Activated CD4-positive, alpha-beta T cell treated with anti-CD3 and anti-CD28 coated beads, Interleukin-2, amount 10 ng/mL, durations not matched to agents 7 days and 5 days (primary cell): ENCODE measurements around the gene PLA2G12A. TPM values are rescaled to one million over a fixed set of nuclear protein-coding genes. Genes with fewer than 3 reads are reported as not detected.

Source experiments
- CTCF ChIA-PET: fragments of 350-600 bp; sonication (Branson Sonifier 250); formaldehyde crosslinking; loops from one replicate; lab custom pipeline; 2021; ENCODE audit warnings: antibody characterized with exemption; lab: Charles Lee
- POLR2A ChIA-PET: fragments of 350-600 bp; sonication (Branson Sonifier 250); formaldehyde crosslinking; loops from one replicate; lab custom pipeline; 2021; ENCODE audit warnings: antibody characterized with exemption; lab: Charles Lee
- DNase-seq: peaks from one replicate; pipeline ENCODE4 v3.0.0-alpha.2; 2020
- H3K27ac Mint-ChIP-seq: one replicate; pipeline ENCODE4 v1.8.0; 2021; ENCODE audit warnings: mild to moderate bottlenecking, moderate library complexity, mixed read lengths
- H3K27me3 Mint-ChIP-seq: one replicate; pipeline ENCODE4 v1.8.0; 2021; ENCODE audit warnings: mixed read lengths
- H3K36me3 Mint-ChIP-seq: one replicate; pipeline ENCODE4 v1.8.0; 2021; ENCODE audit warnings: low read depth, mixed read lengths
- H3K4me1 Mint-ChIP-seq: one replicate; pipeline ENCODE4 v1.8.0; 2021; ENCODE audit warnings: mixed read lengths
- H3K4me3 Mint-ChIP-seq: one replicate; pipeline ENCODE4 v1.8.0; 2021; ENCODE audit warnings: mild to moderate bottlenecking, moderate library complexity, mixed read lengths
- H3K9me3 Mint-ChIP-seq: one replicate; pipeline ENCODE4 v1.8.0; 2021; ENCODE audit warnings: mixed read lengths
- total RNA-seq, 2 experiments: library from RNA; stranded (reverse); gene quantifications; one replicate each; pipeline ENCODE4 v1.2.3, GENCODE V29; 2021

The PLA2G12A gene
- total RNA-seq, 2 experiments from 2014 or later, result 18.7 TPM

DNA sequence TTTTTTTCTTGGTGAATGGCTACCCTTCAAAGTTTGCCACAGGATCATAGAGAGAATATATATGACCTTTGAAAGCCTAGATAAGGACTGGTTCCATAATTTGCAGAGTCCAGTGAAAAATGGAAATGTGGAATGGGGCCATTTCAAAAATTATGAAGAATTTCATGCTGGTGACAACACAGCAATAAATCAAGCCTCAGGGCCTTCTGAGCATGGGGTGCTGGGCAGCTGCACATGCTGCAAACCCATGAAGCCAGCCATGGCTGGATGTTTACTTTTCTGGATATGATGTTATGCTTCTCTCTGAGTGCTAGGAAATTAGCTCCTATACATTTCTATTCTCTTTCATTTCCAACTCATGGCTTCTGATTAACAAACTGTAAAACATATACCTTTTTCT is 16.0 kb upstream of the PLA2G12A start:
- H3K4me3 Mint-ChIP-seq, result no peak overlapping the region
- ChIA-PET POLR2A (no interaction called here), CTCF (no interaction called here)
- H3K36me3 Mint-ChIP-seq, result no peaks in the 10 kb centered on the region
- H3K9me3 Mint-ChIP-seq, result no peaks in the 10 kb centered on the region
- no peak overlapping the region for H3K27ac Mint-ChIP-seq
- no peaks in the 10 kb centered on the region for H3K4me1 Mint-ChIP-seq
- H3K27me3 Mint-ChIP-seq, result peaks cover 15% of the 10 kb centered on the region
- no peak for DNase-seq

GRCh38 chr4:109739547-109739946 is 9.7 kb upstream of the PLA2G12A start:
- DNase-seq, result no peak
- no peaks in the 10 kb centered on the region for H3K4me1 Mint-ChIP-seq
- H3K4me3 Mint-ChIP-seq, result no peak overlapping the region
- H3K27ac Mint-ChIP-seq, result no peak overlapping the region
- H3K36me3 Mint-ChIP-seq, result no peaks in the 10 kb centered on the region
- CTCF ChIA-PET, result interaction anchor here (2.2 kb wide), 1 partner anchor 9 kb away, joined by 7 read pairs; the partner anchor contains the start of gene PLA2G12A
- H3K27me3 Mint-ChIP-seq, result peaks cover 27% of the 10 kb centered on the region
- no peaks in the 10 kb centered on the region for H3K9me3 Mint-ChIP-seq
- POLR2A ChIA-PET, result no interaction called here

GRCh38 chr4:109738104-109738872 is 8.4 kb upstream of the PLA2G12A start:
- H3K27me3 Mint-ChIP-seq, result peaks cover 22% of the 10 kb centered on the region
- no peak overlapping the region for H3K27ac Mint-ChIP-seq
- no peak for DNase-seq
- no peak overlapping the region for H3K4me3 Mint-ChIP-seq
- POLR2A ChIA-PET, result no interaction called here
- no peaks in the 10 kb centered on the region for H3K4me1 Mint-ChIP-seq
- H3K9me3 Mint-ChIP-seq, result no peaks in the 10 kb centered on the region
- CTCF ChIA-PET, result interaction anchor here (1.4 to 2.2 kb wide), 2 partner anchors 8 to 37 kb away, joined by 6 to 7 read pairs; partner anchors contain the start of gene PLA2G12A
- H3K36me3 Mint-ChIP-seq, result no peaks in the 10 kb centered on the region

DNA sequence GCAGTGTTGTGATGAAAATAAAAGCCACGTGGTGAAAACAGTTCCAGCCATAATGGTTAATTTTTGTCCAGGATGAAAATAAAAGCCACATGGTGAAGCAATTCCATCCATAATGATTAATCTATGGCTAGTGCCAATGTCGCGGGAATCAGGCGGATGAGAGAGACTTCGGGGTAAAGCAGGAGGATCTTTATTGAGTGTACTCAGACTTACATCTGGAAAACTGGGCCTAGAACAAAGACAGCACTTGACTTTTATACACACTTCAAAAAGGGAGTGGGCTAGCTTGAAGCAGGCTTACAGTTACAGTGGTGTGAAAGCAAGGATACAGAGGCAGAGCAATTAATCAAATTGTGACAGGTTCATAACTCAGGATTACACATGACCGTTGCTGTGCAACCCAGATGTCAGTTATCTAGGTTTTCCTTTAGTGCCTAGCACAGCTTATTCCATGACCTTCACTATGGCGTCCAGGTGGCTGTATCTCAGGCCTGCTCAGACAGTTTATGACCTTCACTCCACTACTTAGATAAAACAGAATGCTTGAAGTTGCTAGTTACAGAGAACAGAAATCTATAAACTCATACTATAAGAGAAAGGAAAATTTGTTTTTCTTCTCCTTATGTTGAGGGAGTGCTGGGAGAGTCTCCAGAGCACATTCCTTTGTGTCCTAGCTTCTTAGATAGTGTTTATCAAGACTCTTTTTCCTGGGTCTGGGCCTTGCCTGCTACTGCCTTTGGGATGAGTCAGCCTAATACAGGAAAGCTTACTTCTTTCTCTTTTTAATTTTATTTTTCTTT is 5.9 kb upstream of the PLA2G12A start:
- no peak overlapping the region for H3K27ac Mint-ChIP-seq
- H3K4me3 Mint-ChIP-seq, result no peak overlapping the region
- H3K4me1 Mint-ChIP-seq, result no peaks in the 10 kb centered on the region
- no peaks in the 10 kb centered on the region for H3K36me3 Mint-ChIP-seq
- ChIA-PET POLR2A (no interaction called here), CTCF (interaction anchor here (0.6 kb wide), 1 partner anchor 24 kb away, joined by 4 read pairs; no protein-coding TSS in a partner anchor)
- H3K9me3 Mint-ChIP-seq, result no peaks in the 10 kb centered on the region
- no peak for DNase-seq
- H3K27me3 Mint-ChIP-seq, result peaks cover 12% of the 10 kb centered on the region

- ChIA-PET CTCF (interaction anchor here (0.8 kb wide), 1 partner anchor 144 kb away, joined by 3 read pairs; no protein-coding TSS in a partner anchor), POLR2A (no interaction called here)
- peaks cover 4% of the 10 kb centered on the region for H3K27me3 Mint-ChIP-seq
- H3K9me3 Mint-ChIP-seq, result no peaks in the 10 kb centered on the region
- H3K4me1 Mint-ChIP-seq, result peaks cover 12% of the 10 kb centered on the region
- no peak overlapping the region for H3K4me3 Mint-ChIP-seq
- no peak overlapping the region for H3K27ac Mint-ChIP-seq
- no peaks in the 10 kb centered on the region for H3K36me3 Mint-ChIP-seq
- DNase-seq, result no peak
These were observed 3.9 kb upstream of the PLA2G12A start for GRCh38 chr4:109733728-109734127.

DNA sequence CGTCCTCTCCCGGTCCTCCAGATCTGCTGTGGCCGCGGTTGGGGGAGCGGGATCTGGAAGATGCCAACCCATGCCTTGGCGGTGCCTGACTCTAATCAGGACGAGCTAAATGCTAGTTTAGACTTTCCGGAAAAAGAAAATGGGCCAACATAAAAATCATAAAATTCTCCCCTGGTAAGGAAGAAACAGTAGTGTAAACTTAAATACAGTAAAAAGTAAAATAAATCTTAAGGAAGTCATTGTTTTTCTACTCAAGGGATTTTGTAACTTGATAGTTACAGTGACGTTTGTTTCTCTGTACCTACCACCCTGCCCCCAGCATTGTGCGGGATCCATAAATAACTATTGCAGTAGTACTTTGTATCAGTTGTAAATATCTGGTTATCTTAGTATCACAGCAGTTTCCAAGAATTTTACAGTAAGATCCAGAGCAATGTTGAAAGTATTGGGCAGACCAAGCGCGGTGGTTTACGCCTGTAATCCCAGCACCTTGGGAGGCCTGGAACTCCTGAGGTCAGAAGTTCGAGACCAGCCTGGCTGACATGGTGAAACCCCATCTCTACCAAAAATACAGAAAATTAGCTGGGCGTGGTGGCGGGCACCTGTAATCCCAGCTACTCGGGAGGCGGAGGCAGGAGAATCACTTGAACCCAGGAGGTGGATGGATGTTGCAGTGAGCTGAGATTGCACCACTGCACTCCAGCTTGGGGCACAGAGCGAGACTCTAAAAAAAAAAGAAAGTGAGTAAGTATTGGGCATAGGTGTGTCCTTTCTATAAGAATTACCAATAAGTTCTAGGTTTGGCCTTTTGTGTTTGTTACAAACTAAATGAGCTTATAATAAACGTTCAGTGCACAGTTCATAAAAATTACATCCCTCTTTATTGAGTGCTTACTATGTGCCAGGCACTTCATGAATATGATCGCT is 1.0 kb upstream of the PLA2G12A start:
- Mint-ChIP-seq H3K4me1 (peaks cover 21% of the 10 kb centered on the region), H3K9me3 (no peaks in the 10 kb centered on the region), H3K27me3 (no peaks in the 10 kb centered on the region), H3K36me3 (peaks cover 4% of the 10 kb centered on the region), H3K4me3 (peak overlapping the region; percentile 77), H3K27ac (peak overlapping the region; percentile 79)
- DNase-seq, result no peak
- CTCF ChIA-PET, result interaction anchor here (1.0 to 2.7 kb wide), 5 partner anchors 9 to 298 kb away, joined by 3 to 7 read pairs (median 4); partner anchors contain the start of gene SEC24B
- POLR2A ChIA-PET, result interaction anchor here (0.6 kb wide), 1 partner anchor 12 kb away, joined by 3 read pairs; no protein-coding TSS in a partner anchor

DNA sequence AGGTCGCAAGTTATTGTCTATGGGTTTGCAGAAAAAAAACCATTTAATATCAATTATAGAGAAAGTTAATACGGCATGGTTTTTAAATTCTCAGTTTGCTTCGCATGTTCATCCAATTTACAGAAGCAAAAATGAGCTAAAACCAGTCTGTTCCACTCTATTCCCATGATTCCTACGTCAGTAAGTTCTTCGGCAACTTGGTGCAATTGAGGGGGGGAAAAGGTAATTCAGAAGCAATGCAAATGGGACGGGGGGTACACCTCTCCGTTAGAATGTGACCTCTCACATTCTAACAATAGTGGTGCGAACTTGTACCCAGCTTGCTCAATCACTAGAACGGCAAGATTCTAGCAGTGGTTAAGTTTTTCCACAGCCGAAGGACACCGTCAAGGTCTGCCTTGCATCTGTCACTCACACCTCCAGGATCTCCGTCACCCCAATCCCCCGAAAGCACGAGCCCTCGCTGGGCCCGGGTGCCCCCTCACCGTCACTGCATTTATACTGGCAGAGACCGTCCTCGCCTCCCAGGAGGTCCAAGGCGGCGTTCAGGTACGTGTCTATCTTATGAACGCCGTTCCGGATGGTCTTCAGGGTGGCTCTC is 653 bp downstream of the PLA2G12A start:
- Mint-ChIP-seq H3K4me1 (peaks cover 22% of the 10 kb centered on the region), H3K27me3 (no peaks in the 10 kb centered on the region), H3K4me3 (peak overlapping the region; percentile 85), H3K27ac (peak overlapping the region; percentile 84), H3K36me3 (peaks cover 4% of the 10 kb centered on the region), H3K9me3 (no peaks in the 10 kb centered on the region)
- POLR2A ChIA-PET, result interaction anchor here (0.7 kb wide), 1 partner anchor 578 kb away, joined by 3 read pairs; no protein-coding TSS in a partner anchor
- CTCF ChIA-PET, result interaction anchor here (0.7 to 2.7 kb wide), 2 partner anchors 10 to 21 kb away, joined by 3 to 7 read pairs; no protein-coding TSS in a partner anchor
- peak; percentile 24 for DNase-seq

DNA sequence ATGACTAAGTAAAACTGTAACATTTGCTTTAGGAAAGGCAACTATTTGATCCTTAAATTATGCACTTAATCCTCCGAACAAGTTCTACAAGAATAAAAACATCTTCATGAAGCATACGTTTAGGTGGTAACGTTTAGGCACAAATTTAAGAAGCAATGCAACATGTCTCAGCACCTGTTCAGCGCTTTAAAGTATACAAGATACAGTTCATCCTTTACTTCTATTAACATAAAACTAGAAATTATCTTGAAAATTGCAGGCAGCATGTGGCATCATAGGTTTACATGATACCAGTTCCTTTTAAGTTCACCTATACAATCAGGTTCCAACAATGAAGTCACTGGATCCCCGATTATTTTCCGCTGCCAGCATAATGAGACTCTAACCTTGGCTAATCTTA is 1.5 kb downstream of the PLA2G12A start:
- POLR2A ChIA-PET, result no interaction called here
- H3K27ac Mint-ChIP-seq, result no peak overlapping the region
- H3K4me3 Mint-ChIP-seq, result peak overlapping the region; percentile 85
- no peaks in the 10 kb centered on the region for H3K27me3 Mint-ChIP-seq
- DNase-seq, result no peak
- no peaks in the 10 kb centered on the region for H3K9me3 Mint-ChIP-seq
- peaks cover 22% of the 10 kb centered on the region for H3K4me1 Mint-ChIP-seq
- CTCF ChIA-PET, result interaction anchor here (0.7 kb wide), 1 partner anchor 20 kb away, joined by 3 read pairs; no protein-coding TSS in a partner anchor
- H3K36me3 Mint-ChIP-seq, result peaks cover 5% of the 10 kb centered on the region

DNA sequence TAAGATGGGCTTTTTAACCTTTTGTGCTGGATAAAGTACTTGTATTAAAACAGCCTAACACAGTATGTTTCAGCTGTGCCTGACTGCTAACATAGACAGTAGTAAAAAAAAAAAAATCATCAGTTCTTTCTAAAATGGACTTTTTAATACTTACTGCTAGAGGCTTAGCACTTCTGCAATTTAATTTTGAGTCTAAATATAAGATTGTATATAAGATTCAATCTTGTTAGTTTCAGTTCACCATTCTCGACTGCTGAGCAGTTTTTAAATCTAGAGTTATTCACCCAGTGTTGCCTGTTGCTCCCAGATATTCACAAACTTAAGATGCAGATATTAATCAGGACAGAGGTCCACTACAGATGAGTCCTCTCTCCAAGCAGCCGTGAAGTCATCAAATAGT is 6.8 kb downstream of the PLA2G12A start:
- H3K27me3 Mint-ChIP-seq, result no peaks in the 10 kb centered on the region
- H3K27ac Mint-ChIP-seq, result no peak overlapping the region
- DNase-seq, result no peak
- POLR2A ChIA-PET, result no interaction called here
- H3K9me3 Mint-ChIP-seq, result peaks cover 4% of the 10 kb centered on the region
- H3K36me3 Mint-ChIP-seq, result peaks cover 10% of the 10 kb centered on the region
- H3K4me3 Mint-ChIP-seq, result no peak overlapping the region
- CTCF ChIA-PET, result no interaction called here
- H3K4me1 Mint-ChIP-seq, result peaks cover 7% of the 10 kb centered on the region

- H3K9me3 Mint-ChIP-seq, result peaks cover 4% of the 10 kb centered on the region
- CTCF ChIA-PET, result no interaction called here
- H3K27ac Mint-ChIP-seq, result no peak overlapping the region
These were observed 7.5 kb downstream of the PLA2G12A start for GRCh38 chr4:109722357-109722756.

GRCh38 chr4:109721033-109721432 is 8.8 kb downstream of the PLA2G12A start:
- CTCF ChIA-PET, result interaction anchor here (1.0 kb wide), 1 partner anchor 21 kb away, joined by 3 read pairs; no protein-coding TSS in a partner anchor
- peaks cover 24% of the 10 kb centered on the region for H3K36me3 Mint-ChIP-seq
- POLR2A ChIA-PET, result no interaction called here
- H3K27ac Mint-ChIP-seq, result no peak overlapping the region
- DNase-seq, result no peak
- H3K9me3 Mint-ChIP-seq, result peaks cover 4% of the 10 kb centered on the region
- no peaks in the 10 kb centered on the region for H3K27me3 Mint-ChIP-seq
- H3K4me1 Mint-ChIP-seq, result peaks cover 8% of the 10 kb centered on the region
- H3K4me3 Mint-ChIP-seq, result no peak overlapping the region

More at GRCh38 chr4:109722357-109722756, 7.5 kb downstream of the PLA2G12A start:
- Mint-ChIP-seq H3K4me1 (peaks cover 3% of the 10 kb centered on the region), H3K4me3 (no peak overlapping the region), H3K27me3 (no peaks in the 10 kb centered on the region), H3K36me3 (peaks cover 15% of the 10 kb centered on the region)
- DNase-seq, result no peak
- POLR2A ChIA-PET, result no interaction called here
